Right lobe of liver (tissue), 6 donors: ENCODE data around the gene GNAL. TPM values are rescaled to one million over a fixed set of nuclear protein-coding genes. Genes with fewer than 3 reads are reported as not detected.

ENCODE experiments used
- ATAC-seq, 4 donors: fragments of 200-7000 bp; cut with Tn5 transposase; one replicate each; pipeline ENCODE4 v1.9.1; 2020; ENCODE audit warnings: mild to moderate bottlenecking in 4 of 4, moderate library complexity in 4 of 4
- DNase-seq, 3 donors: peaks; one replicate each; pipeline ENCODE4 v3.0.0-alpha.2; 2020
- H3K27ac ChIP-seq, 3 donors: fragments of 200-600 bp; one replicate each; pipeline ENCODE4 v1.8.0; 2022
- H3K27me3 ChIP-seq, 2 donors: fragments of 200-600 bp; one replicate each; pipeline ENCODE4 v1.8.0; 2022
- H3K36me3 ChIP-seq, 4 donors: fragments of 200-600 bp; sonication (generic) in 1 of 4; one replicate each; pipeline versions ENCODE4 v1.5.1 to v1.8.0; 2017 to 2022; ENCODE audit warnings: control low read depth in 1 of 4
- H3K4me1 ChIP-seq, 4 donors: fragments of 200-600 bp; sonication (generic) in 1 of 4; one replicate each; pipeline versions ENCODE4 v1.5.1 to v1.8.0; 2017 to 2022; ENCODE audit warnings: control low read depth in 1 of 4
- H3K4me3 ChIP-seq, 3 donors: fragments of 200-600 bp; one replicate each; pipeline ENCODE4 v1.8.0; 2022
- H3K9me3 ChIP-seq, 4 donors: fragments of 200-600 bp; sonication (generic) in 1 of 4; one replicate each; pipeline versions ENCODE4 v1.5.1 to v1.8.0; 2017 to 2022; ENCODE audit warnings: control low read depth in 1 of 4
- POLR2A ChIP-seq: fragments of 450-650 bp; IDR thresholded peaks from one replicate; pipeline ENCODE4 v1.6.1; 2017; ENCODE audit warnings: antibody characterized with exemption, mild to moderate bottlenecking
- WGBS: methylation state at CpG from one replicate; pipeline ENCODE4 v1.1.6; 2018; ENCODE audit warnings: low coverage, low lambda C conversion rate; ENCODE audit not compliant: insufficient coverage; ENCODE audit errors: missing lambda C conversion rate; 5-methylcytosine and 5-hydroxymethylcytosine counted together
- intact Hi-C, 2 donors: fragments of 100-400 bp; cut with DNase I; formaldehyde crosslinking; loops; one replicate each; pipeline versions ENCODE4 v1.11.2 to v1.14.1; 2022
- total RNA-seq, 6 experiments: library from RNA; depleted of rRNA in 2 of 6; stranded (reverse); fragments of >200 nt in 2 of 6; fragmentation: NEBNext Ultra II Directional in 3 of 6; extraction: Animal tissue kit (Norgen Biotek cat#: 25700) in 3 of 6; gene quantifications; one replicate each; pipeline versions ENCODE4 v1.1.0 to v1.2.4, GENCODE V29; 2016 to 2023
- TF ChIP-seq, protein P1 (sequence below), 4 donors: fragments of 200-600 bp in 3 of 4; fragments of 450-650 bp in 1 of 4; IDR thresholded peaks; one replicate each; pipeline versions ENCODE4 v1.5.1 to v1.8.0; 2016 to 2022; ENCODE audit warnings: antibody characterized with exemption in 4 of 4, mild to moderate bottlenecking in 2 of 4
- donor health status: DM: no; HTN: yes; CAD: no.
- donor health status: DM: no; HTN: no; CAD: no.
- donor health status: DM: no; HTN: no; CAD: no.
- donor health status: DM: no; HTN: yes; CAD: no.
- donor health status: DM: no; HTN: yes; CAD: no.

GNAL gene
- total RNA-seq, 6 experiments from 2014 or later, result 0.19 to 1.9 (median 1.2) TPM

DNA sequence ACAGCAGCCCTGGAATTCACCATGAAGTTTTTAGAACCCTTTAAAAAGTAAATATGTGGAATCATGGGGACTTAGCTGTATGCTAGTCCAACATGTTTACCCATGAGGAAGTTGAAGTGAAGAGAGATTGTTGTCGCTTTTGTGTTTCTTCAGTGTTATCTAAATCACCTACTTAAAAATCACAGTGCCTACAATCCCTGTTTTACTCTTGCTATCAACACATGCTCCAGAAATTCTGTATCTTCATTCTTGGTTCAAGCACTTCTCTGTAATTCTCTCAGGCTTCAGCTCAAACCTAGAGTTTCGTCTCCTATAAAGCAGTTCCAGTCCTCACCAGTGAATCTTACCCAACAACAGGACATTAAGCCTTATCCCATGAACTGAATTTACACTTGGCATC, 131.6 kb downstream of the GNAL start:
- intact Hi-C loops, result no loop called here
- Histone ChIP-seq H3K36me3 (no peaks in the 10 kb centered on the region), H3K4me1 (no peaks in the 10 kb centered on the region), H3K4me3 (no peak overlapping the region), H3K27me3 (no peaks in the 10 kb centered on the region), H3K9me3 (no peaks in the 10 kb centered on the region), H3K27ac (no peak overlapping the region)
- WGBS, result 58% methylated on average over 2 of the region's 2 CpGs
- ATAC-seq (no peak), DNase-seq (no peak)
- TF ChIP-seq, protein P1, sequence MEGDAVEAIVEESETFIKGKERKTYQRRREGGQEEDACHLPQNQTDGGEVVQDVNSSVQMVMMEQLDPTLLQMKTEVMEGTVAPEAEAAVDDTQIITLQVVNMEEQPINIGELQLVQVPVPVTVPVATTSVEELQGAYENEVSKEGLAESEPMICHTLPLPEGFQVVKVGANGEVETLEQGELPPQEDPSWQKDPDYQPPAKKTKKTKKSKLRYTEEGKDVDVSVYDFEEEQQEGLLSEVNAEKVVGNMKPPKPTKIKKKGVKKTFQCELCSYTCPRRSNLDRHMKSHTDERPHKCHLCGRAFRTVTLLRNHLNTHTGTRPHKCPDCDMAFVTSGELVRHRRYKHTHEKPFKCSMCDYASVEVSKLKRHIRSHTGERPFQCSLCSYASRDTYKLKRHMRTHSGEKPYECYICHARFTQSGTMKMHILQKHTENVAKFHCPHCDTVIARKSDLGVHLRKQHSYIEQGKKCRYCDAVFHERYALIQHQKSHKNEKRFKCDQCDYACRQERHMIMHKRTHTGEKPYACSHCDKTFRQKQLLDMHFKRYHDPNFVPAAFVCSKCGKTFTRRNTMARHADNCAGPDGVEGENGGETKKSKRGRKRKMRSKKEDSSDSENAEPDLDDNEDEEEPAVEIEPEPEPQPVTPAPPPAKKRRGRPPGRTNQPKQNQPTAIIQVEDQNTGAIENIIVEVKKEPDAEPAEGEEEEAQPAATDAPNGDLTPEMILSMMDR (IDR thresholded peaks at IDR 0.05), result no peak

DNA sequence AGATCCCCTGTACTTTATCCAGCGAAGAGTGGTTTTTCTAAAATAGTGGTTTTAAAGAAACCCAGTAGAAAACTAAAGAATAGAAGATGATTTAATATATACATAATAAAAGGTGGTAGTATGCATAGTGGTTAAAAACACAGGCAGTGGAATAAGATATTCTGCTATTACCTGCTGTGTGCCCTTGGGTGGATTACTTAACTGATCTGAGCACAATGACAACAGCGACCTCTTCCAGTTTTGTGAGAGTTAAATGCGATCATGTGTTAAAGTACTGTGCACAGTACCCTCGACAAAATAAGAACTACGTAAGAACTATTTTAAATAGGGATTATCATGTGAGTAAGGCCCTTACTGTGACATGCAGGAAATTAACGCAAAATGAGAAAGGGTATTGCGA, 132.1 kb downstream of the GNAL start:
- no peak for ATAC-seq
- H3K4me3 ChIP-seq, result no peak overlapping the region
- intact Hi-C loops, result no loop called here
- WGBS, result 82% methylated on average over 7 of the region's 7 CpGs
- no peak for TF ChIP-seq POLR2A
- TF ChIP-seq, protein P1 (IDR thresholded peaks at IDR 0.05), result no peak
- H3K4me1 ChIP-seq, result no peaks in the 10 kb centered on the region
- H3K9me3 ChIP-seq, result no peaks in the 10 kb centered on the region
- no peaks in the 10 kb centered on the region for H3K36me3 ChIP-seq
- no peak overlapping the region for H3K27ac ChIP-seq
- no peaks in the 10 kb centered on the region for H3K27me3 ChIP-seq
- DNase-seq, result no peak

DNA sequence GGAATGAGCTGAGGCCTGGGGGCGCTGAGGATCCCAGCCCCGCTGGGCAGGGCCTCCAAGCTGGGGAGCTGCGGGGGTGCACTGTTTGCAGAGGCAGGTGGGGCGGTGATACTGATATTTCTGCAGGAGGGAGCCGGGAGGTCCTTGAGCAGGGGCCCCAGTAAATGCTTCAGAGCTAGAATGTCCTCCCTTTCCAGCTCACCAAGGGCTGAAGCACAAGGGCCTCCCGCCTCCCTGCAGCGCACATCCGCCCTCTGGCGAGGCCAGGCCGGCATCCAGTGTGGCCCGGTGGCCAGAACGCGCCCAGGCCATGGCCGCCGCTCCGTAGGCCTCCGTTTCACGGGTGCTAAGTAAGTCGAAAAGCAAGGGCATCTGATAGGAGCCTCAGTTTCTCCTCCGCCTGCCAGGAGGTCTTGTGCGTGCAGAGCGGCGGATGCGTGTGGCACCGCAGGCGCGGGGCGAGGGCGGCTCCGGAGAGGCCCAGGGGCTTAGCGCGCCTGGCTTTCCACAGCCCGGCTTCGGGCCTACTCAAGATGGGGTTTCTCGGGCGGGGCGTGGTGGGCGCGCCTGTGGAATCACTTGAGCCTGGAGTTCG, 132.7 kb downstream of the GNAL start:
- H3K36me3 ChIP-seq, result no peaks in the 10 kb centered on the region
- intact Hi-C loops, result no loop called here
- ATAC-seq (no peak), DNase-seq (no peak)
- TF ChIP-seq, protein P1 (IDR thresholded peaks at IDR 0.05), result no peak
- no peak for TF ChIP-seq POLR2A
- no peaks in the 10 kb centered on the region for H3K27me3 ChIP-seq
- no peaks in the 10 kb centered on the region for H3K4me1 ChIP-seq
- WGBS, result no CpG with 5 or more reads among the region's 40 CpGs
- H3K27ac ChIP-seq, result no peak overlapping the region
- H3K4me3 ChIP-seq, result no peak overlapping the region
- H3K9me3 ChIP-seq, result no peaks in the 10 kb centered on the region

DNA sequence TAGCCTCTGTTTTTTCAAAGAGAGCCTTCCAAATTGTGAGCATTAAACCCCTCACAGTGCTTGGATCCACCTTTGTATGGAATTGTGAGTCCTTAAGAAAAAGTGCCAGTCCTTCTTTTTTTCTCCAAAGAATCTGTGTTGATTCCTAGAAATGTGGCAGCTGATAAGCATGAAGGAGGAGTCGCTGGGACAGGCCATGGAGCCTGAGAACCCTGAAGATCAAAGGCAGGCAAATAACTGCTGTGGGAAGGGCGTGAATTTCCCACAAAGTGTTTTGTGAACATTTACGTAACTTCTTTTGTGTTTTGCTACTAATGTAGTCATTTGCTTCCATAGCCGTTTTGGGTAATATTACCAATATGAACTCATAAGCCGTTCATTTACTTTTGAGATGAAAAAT, 134.5 kb downstream of the GNAL start:
- intact Hi-C loops, result no loop called here
- DNase-seq (no peak), ATAC-seq (no peak)
- no peak overlapping the region for H3K4me3 ChIP-seq
- H3K27me3 ChIP-seq, result no peaks in the 10 kb centered on the region
- no peak for TF ChIP-seq POLR2A
- TF ChIP-seq, protein P1 (IDR thresholded peaks at IDR 0.05), result no peak
- H3K27ac ChIP-seq, result no peak overlapping the region
- WGBS, result 52% methylated on average over 5 of the region's 5 CpGs
- no peaks in the 10 kb centered on the region for H3K36me3 ChIP-seq
- no peaks in the 10 kb centered on the region for H3K9me3 ChIP-seq
- no peaks in the 10 kb centered on the region for H3K4me1 ChIP-seq

DNA sequence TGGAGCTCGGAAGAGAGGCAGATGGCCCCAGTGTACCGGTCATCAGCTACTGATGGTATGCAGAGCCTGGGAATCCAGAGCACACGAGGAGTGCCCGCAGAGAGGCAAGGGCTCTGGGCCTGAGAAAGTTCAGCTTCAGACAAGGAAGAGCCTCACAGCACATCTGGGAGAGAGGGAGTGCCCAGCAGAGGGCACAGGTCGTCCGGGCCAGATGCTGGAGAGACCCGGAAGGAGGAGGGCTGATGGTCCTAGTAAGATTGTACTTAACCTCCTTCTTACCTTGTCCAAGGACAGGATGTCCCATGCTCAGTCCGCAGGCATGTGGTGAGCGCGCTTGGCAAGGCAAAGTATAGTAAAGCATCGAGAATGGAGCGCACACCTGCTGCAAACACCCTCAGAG, 137.8 kb downstream of the GNAL start:
- ATAC-seq, result peak in 2 of 4 donors; percentile 23 to 44
- 71% methylated on average over 7 of the region's 12 CpGs for WGBS
- H3K27ac ChIP-seq, result no peak overlapping the region
- no peaks in the 10 kb centered on the region for H3K4me1 ChIP-seq
- no peak overlapping the region for H3K4me3 ChIP-seq
- H3K9me3 ChIP-seq, result no peaks in the 10 kb centered on the region
- no peaks in the 10 kb centered on the region for H3K36me3 ChIP-seq
- intact Hi-C loops, result no loop called here
- H3K27me3 ChIP-seq, result no peaks in the 10 kb centered on the region
- no peak for TF ChIP-seq POLR2A
- TF ChIP-seq, protein P1 (IDR thresholded peaks at IDR 0.05), result peak in 2 of 4 donors; percentile 6 to 9
- no peak for DNase-seq
